Stimulated activated CD8-positive, alpha-beta memory T cell treated with anti-CD3 and anti-CD28 coated beads, Interleukin-2, amount 100 ng/mL, for 1 hour (primary cell): ENCODE measurements around the gene ODAD3.
"Not testable (repeated sequence)": the region's sequence is repeated elsewhere in the genome, so short reads cannot be mapped to it uniquely, and the experiment has no call there.

ENCODE experiments used
- DNase-seq, 2 donors: peaks; one replicate each; pipeline ENCODE4 v3.0.0-alpha.2; 2020; ENCODE audit warnings: low read depth in 2 of 2

Gene ODAD3

GRCh38 chr19:11437955-11438354, 3.0 kb upstream of the ODAD3 start:
- no peak for DNase-seq

GRCh38 chr19:11435833-11436313, 952 bp upstream of the ODAD3 start:
- no peak for DNase-seq

GRCh38 chr19:11434703-11435056, 241 bp downstream of the ODAD3 start:
- no peak for DNase-seq

- not testable (repeated sequence) for DNase-seq
Measured at GRCh38 chr19:11433526-11433925, 1.4 kb downstream of the ODAD3 start.

GRCh38 chr19:11426656-11427055, 8.3 kb downstream of the ODAD3 start:
- no peak for DNase-seq

- no peak for DNase-seq
Measured at GRCh38 chr19:11425719-11426457, 9.0 kb downstream of the ODAD3 start.

- DNase-seq = no peak
Measured at GRCh38 chr19:11423791-11424181, 11.1 kb downstream of the ODAD3 start.

- no peak for DNase-seq
Measured at GRCh38 chr19:11423164-11423790, 11.6 kb downstream of the ODAD3 start.

GRCh38 chr19:11422163-11423065, 12.5 kb downstream of the ODAD3 start:
- peak in 1 of 2 donors; percentile 39 for DNase-seq

- DNase-seq = peak in 1 of 2 donors; percentile 24
Measured at GRCh38 chr19:11421371-11422098, 13.4 kb downstream of the ODAD3 start.

- no peak for DNase-seq
Measured at GRCh38 chr19:11420429-11421370, 14.2 kb downstream of the ODAD3 start.

GRCh38 chr19:11418549-11419506, 16.1 kb downstream of the ODAD3 start, which contains the start of gene RGL3:
TSS of gene RGL3 (minus strand) at chr19:11419314. CDS start at chr19:11419278, 36 bp downstream.
- no peak for DNase-seq

GRCh38 chr19:11418094-11418548, 16.8 kb downstream of the ODAD3 start:
- no peak for DNase-seq

GRCh38 chr19:11416346-11417052, 18.4 kb downstream of the ODAD3 start:
- DNase-seq = no peak

GRCh38 chr19:11414544-11414943, 20.4 kb downstream of the ODAD3 start:
- no peak for DNase-seq

GRCh38 chr19:11410682-11411081, 24.2 kb downstream of the ODAD3 start:
- DNase-seq = no peak

GRCh38 chr19:11408591-11408990, 26.3 kb downstream of the ODAD3 start:
- DNase-seq = no peak

- not testable (repeated sequence) for DNase-seq
Measured at GRCh38 chr19:11406703-11407236, 28.2 kb downstream of the ODAD3 start.
